ENCODE measurements around the gene EPHA10. TPM values are rescaled to one million over a fixed set of nuclear protein-coding genes. Genes with fewer than 3 reads are reported as not detected.

Gene EPHA10
- polyA plus RNA-seq, 1 experiment: 0.04 TPM

DNA sequence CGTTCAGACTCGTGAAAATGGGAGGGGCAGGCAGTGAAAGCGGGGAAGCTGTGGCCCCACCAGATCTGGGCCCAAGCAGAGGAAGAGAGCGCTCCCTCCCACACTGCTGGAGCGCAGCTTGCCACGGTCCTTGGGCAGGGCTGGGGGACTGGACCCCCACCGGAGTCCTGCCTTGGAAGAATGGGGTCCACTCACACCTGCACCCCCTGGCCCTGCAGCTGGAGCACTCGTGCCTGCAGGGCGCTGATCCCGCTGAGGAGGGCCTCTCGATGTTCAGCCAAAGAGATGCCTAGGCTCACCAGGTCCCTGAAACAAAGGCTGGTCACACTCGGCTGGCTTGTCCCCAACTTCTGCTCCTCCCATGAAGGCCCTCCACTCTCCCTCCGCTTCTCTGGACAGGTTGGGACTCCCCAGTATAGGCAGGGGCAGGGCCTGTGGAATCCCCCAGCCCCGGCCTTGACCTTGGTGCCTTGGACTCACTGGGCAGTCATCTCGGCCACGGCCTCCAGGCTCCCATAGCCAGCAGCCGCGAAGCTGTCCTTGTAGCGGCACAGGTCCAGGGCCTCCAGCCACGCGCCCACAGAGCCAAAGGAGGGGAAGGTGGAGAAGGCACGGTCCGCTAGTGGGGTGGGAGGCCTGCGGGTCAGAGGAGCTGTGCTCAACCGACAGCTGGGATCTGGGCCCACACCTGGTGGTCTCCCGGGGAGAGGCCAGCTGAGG is 46.6 kb downstream of the EPHA10 start:
- H3K36me3 ChIP-seq (ENCODE audit: control insufficient read depth, insufficient read depth, low read length): no peaks in the 10 kb centered on the region
- TF ChIP-seq, protein P1, sequence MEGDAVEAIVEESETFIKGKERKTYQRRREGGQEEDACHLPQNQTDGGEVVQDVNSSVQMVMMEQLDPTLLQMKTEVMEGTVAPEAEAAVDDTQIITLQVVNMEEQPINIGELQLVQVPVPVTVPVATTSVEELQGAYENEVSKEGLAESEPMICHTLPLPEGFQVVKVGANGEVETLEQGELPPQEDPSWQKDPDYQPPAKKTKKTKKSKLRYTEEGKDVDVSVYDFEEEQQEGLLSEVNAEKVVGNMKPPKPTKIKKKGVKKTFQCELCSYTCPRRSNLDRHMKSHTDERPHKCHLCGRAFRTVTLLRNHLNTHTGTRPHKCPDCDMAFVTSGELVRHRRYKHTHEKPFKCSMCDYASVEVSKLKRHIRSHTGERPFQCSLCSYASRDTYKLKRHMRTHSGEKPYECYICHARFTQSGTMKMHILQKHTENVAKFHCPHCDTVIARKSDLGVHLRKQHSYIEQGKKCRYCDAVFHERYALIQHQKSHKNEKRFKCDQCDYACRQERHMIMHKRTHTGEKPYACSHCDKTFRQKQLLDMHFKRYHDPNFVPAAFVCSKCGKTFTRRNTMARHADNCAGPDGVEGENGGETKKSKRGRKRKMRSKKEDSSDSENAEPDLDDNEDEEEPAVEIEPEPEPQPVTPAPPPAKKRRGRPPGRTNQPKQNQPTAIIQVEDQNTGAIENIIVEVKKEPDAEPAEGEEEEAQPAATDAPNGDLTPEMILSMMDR (IDR thresholded peaks at IDR 0.05; ENCODE audit: insufficient read depth, low read depth, low read length): no peak
- DNase-seq (ENCODE audit: low read depth): no peak
- CTCF ChIA-PET: no interaction called here
- H3K27me3 ChIP-seq (ENCODE audit: control insufficient read depth, insufficient read depth, low read length): no peaks in the 10 kb centered on the region; the same call in 1 of the 2 replicates
- no peak overlapping the region for H3K4me3 ChIP-seq (ENCODE audit: low read depth, low read length)
- POLR2A ChIA-PET: no interaction called here

DNA sequence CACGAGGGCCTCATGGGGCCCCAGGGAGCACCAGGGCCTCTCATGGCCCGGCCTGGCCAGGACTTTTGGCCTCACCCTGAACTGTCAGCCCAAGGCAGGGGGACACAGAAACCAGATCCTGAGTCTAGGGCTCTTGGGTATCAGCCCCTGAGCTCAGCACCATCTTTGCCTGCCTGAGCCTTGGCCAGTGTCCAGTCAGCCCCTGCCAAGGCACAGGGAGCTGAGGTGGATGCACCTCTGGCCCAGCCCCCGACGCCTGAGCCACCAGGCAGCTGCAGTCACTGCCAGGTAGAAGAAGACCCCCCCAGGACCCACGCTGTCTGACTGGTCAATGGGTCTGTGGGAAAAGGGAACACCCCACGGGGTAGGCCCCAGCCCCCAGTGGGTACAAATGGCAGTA is 47.3 kb downstream of the EPHA10 start:
- DNase-seq (ENCODE audit: low read depth): no peak
- TF ChIP-seq, protein P1 (IDR thresholded peaks at IDR 0.05; ENCODE audit: insufficient read depth, low read depth, low read length): no peak
- CTCF ChIA-PET: interaction anchor here (0.6 kb wide), 1 partner anchor 316 kb away, joined by 3 read pairs; no protein-coding TSS in a partner anchor
- H3K4me3 ChIP-seq (ENCODE audit: low read depth, low read length): no peak overlapping the region
- H3K36me3 ChIP-seq (ENCODE audit: control insufficient read depth, insufficient read depth, low read length): no peaks in the 10 kb centered on the region
- POLR2A ChIA-PET: no interaction called here
- no peaks in the 10 kb centered on the region; the same call in 1 of the 2 replicates for H3K27me3 ChIP-seq (ENCODE audit: control insufficient read depth, insufficient read depth, low read length)

DNA sequence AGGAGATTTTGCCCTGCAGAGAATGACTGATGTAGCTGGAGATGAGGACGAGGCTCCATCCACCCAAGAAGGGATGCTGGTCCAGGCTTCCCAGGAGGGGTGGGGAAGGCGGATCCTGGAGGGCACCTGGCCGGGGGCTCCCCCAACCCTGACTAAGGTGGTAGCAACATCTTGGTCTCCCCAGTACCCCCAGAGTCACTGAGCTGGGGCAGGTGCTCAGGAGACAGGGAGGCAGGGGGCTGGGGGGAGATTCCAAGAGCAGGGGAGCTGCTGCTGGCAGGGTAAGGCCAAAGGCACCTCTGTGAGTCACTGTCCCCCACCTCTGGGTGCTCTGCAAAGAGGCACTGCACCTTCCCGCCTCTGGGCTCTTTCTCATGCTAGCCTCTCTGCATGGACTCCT is 48.6 kb downstream of the EPHA10 start:
- no peak for DNase-seq (ENCODE audit: low read depth)
- Histone ChIP-seq H3K36me3 (ENCODE audit: control insufficient read depth, insufficient read depth, low read length) (no peaks in the 10 kb centered on the region), H3K4me3 (ENCODE audit: low read depth, low read length) (no peak overlapping the region), H3K27me3 (ENCODE audit: control insufficient read depth, insufficient read depth, low read length) (no peaks in the 10 kb centered on the region; the same call in 1 of the 2 replicates)
- TF ChIP-seq, protein P1 (IDR thresholded peaks at IDR 0.05; ENCODE audit: insufficient read depth, low read depth, low read length): no peak
- CTCF ChIA-PET: interaction anchor here (0.6 kb wide), 1 partner anchor 167 kb away, joined by 3 read pairs; no protein-coding TSS in a partner anchor
- POLR2A ChIA-PET: no interaction called here

DNA sequence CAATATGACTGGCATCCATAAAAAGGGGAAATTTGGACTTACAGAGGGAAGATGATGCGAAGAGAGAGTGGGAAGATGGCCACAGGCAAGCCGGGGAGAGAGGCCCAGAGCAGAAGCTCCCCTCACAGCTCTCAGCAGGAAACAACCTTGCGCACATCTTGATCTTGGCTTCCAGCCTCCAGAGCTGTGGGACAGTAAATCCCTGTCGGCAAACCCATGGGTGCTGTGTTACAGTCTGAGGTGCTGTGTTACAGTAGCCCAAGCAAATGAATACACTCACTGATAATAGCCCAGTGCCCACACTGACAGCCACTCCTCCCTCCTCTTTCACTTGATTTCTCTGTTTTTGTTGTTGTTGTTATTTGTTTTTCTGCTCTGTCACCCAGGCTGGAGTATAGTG is 50.2 kb downstream of the EPHA10 start:
- no peak for DNase-seq (ENCODE audit: low read depth)
- CTCF ChIA-PET: interaction anchor here (0.8 to 1.4 kb wide), 3 partner anchors 9 to 146 kb away, joined by 3 to 4 read pairs (median 3); no protein-coding TSS in a partner anchor
- no peak overlapping the region for H3K4me3 ChIP-seq (ENCODE audit: low read depth, low read length)
- no peaks in the 10 kb centered on the region; the same call in 1 of the 2 replicates for H3K27me3 ChIP-seq (ENCODE audit: control insufficient read depth, insufficient read depth, low read length)
- TF ChIP-seq, protein P1 (IDR thresholded peaks at IDR 0.05; ENCODE audit: insufficient read depth, low read depth, low read length): no peak
- H3K36me3 ChIP-seq (ENCODE audit: control insufficient read depth, insufficient read depth, low read length): no peaks in the 10 kb centered on the region
- POLR2A ChIA-PET: no interaction called here

DNA sequence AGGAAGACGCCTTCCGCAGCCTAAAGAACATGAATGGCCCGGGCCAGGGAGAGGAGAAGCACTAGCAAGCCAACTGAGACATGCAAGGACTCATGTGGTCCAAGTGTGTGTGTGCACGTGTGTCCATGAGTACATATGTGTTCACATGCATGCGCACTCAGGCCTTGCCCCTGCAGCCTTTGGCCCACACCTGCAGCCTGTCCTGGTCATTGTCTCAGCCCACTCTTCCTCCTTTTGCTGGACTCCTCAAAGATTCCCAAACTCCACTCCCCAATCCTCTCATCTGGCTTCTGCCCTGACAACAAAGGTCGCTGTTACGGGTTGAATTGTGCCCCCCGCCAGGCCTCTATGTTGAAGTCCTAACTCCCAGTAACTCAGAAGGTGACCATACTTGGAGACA is 50.7 kb downstream of the EPHA10 start:
- TF ChIP-seq, protein P1 (IDR thresholded peaks at IDR 0.05; ENCODE audit: insufficient read depth, low read depth, low read length): no peak
- H3K36me3 ChIP-seq (ENCODE audit: control insufficient read depth, insufficient read depth, low read length): no peaks in the 10 kb centered on the region
- DNase-seq (ENCODE audit: low read depth): no peak
- H3K4me3 ChIP-seq (ENCODE audit: low read depth, low read length): no peak overlapping the region
- ChIA-PET POLR2A (no interaction called here), CTCF (interaction anchor here (1.4 kb wide), 1 partner anchor 9 kb away, joined by 3 read pairs; no protein-coding TSS in a partner anchor)
- no peaks in the 10 kb centered on the region for H3K27me3 ChIP-seq (ENCODE audit: control insufficient read depth, insufficient read depth, low read length)
